Cardiac muscle cell (in vitro differentiated cells and primary cell): Measurements from ENCODE around the gene TSC22D1. TPM values are rescaled to one million over a fixed set of nuclear protein-coding genes. Genes with fewer than 3 reads are reported as not detected.
A peak's percentile ranks its signal among the peaks of the same experiment; 100 is the strongest.
"Not testable (repeated sequence)": the region's sequence is repeated elsewhere in the genome, so short reads cannot be mapped to it uniquely, and the experiment has no call there.

Experiments
- DNase-seq, 2 donors: peaks; one replicate each; pipeline versions ENCODE4 v3.0.0 to v3.0.0-alpha.2; 2010 to 2017; ENCODE audit warnings: low read depth in 1 of 2, low spot score in 1 of 2
- H3K27ac ChIP-seq: fragments of 200-600 bp; sonication (generic); 2 replicates; pipeline ENCODE4 v1.5.1; 2016
- H3K27me3 ChIP-seq: fragments of 200-600 bp; sonication (generic); 2 replicates; pipeline ENCODE4 v1.6.0; 2016; ENCODE audit warnings: control low read depth
- H3K36me3 ChIP-seq: fragments of 200-600 bp; sonication (generic); 2 replicates; pipeline ENCODE4 v1.5.1; 2016; ENCODE audit warnings: control low read depth
- H3K4me1 ChIP-seq: fragments of 200-600 bp; sonication (generic); 2 replicates; pipeline ENCODE4 v1.8.1; 2017; ENCODE audit warnings: low read depth, mild to moderate bottlenecking, mixed run types
- H3K4me3 ChIP-seq: fragments of 200-600 bp; sonication (generic); 2 replicates; pipeline ENCODE4 v1.5.1; 2016; ENCODE audit warnings: mild to moderate bottlenecking
- H3K9me3 ChIP-seq: fragments of 200-600 bp; sonication (generic); 2 replicates; pipeline ENCODE4 v1.5.1; 2017; ENCODE audit warnings: low read depth, mild to moderate bottlenecking, control low read depth
- CTCF ChIP-seq: IDR thresholded peaks from 2 replicates; pipeline ENCODE4 v1.5.1; 2012; ENCODE audit warnings: low read depth, mild to moderate bottlenecking, low read length
- polyA plus RNA-seq: library from polyadenylated mRNA; unstranded; fragments of >200 nt; fragmentation: Nextera tagmentation; extraction: Ambion mirVana; gene quantifications from 2 replicates; pipeline ENCODE4 v1.2.1, GENCODE V29; 2016
- total RNA-seq: library from RNA; depleted of rRNA; stranded (reverse); fragments of >200 nt; gene quantifications from 2 replicates; pipeline ENCODE4 v1.2.3, GENCODE V29; 2016

TSC22D1 gene
- total and polyA plus RNA-seq, 2 experiments from 2014 or later, result 226 to 455 TPM

- no peak overlapping the region for H3K27ac ChIP-seq
- H3K36me3 ChIP-seq, result no peaks in the 10 kb centered on the region
- H3K4me1 ChIP-seq, result no peaks in the 10 kb centered on the region
- H3K9me3 ChIP-seq, result no peaks in the 10 kb centered on the region
- DNase-seq, result peak in 1 of 2 donors; percentile 1
- no peaks in the 10 kb centered on the region for H3K27me3 ChIP-seq
- H3K4me3 ChIP-seq, result no peak overlapping the region
- no peak for TF ChIP-seq CTCF
Observed at GRCh38 chr13:44617648-44618047, 41.5 kb upstream of the TSC22D1 start.

GRCh38 chr13:44609137-44609536 lies 33.0 kb upstream of the TSC22D1 start:
- Histone ChIP-seq H3K36me3 (no peaks in the 10 kb centered on the region), H3K27ac (no peak overlapping the region), H3K9me3 (no peaks in the 10 kb centered on the region), H3K4me1 (no peaks in the 10 kb centered on the region), H3K4me3 (no peak overlapping the region), H3K27me3 (no peaks in the 10 kb centered on the region)
- DNase-seq, result no peak
- no peak for TF ChIP-seq CTCF

- Histone ChIP-seq H3K27ac (no peak overlapping the region), H3K4me1 (no peaks in the 10 kb centered on the region), H3K36me3 (no peaks in the 10 kb centered on the region), H3K27me3 (no peaks in the 10 kb centered on the region), H3K4me3 (no peak overlapping the region), H3K9me3 (no peaks in the 10 kb centered on the region)
- no peak for DNase-seq
- TF ChIP-seq CTCF, result no peak
Observed at GRCh38 chr13:44605721-44606120, 29.6 kb upstream of the TSC22D1 start.

GRCh38 chr13:44605275-44605674 lies 29.1 kb upstream of the TSC22D1 start:
- Histone ChIP-seq H3K9me3 (no peaks in the 10 kb centered on the region), H3K27ac (no peak overlapping the region), H3K4me1 (no peaks in the 10 kb centered on the region), H3K27me3 (no peaks in the 10 kb centered on the region), H3K4me3 (no peak overlapping the region), H3K36me3 (no peaks in the 10 kb centered on the region)
- peak in 1 of 2 donors; percentile 6 for DNase-seq
- TF ChIP-seq CTCF, result no peak

- Histone ChIP-seq H3K36me3 (no peaks in the 10 kb centered on the region), H3K9me3 (no peaks in the 10 kb centered on the region), H3K4me3 (no peak overlapping the region), H3K27ac (no peak overlapping the region), H3K27me3 (no peaks in the 10 kb centered on the region), H3K4me1 (no peaks in the 10 kb centered on the region)
- TF ChIP-seq CTCF, result no peak
- DNase-seq, result no peak
Observed at GRCh38 chr13:44601586-44601985, 25.5 kb upstream of the TSC22D1 start.

- not testable (repeated sequence) for H3K4me1 ChIP-seq, H3K27me3 ChIP-seq, H3K27ac ChIP-seq, H3K4me3 ChIP-seq, H3K36me3 ChIP-seq, H3K9me3 ChIP-seq, DNase-seq
Observed at GRCh38 chr13:44593861-44594592, 17.9 kb upstream of the TSC22D1 start.
